ENCODE data around the gene TMEM132D. TPM values are rescaled to one million over a fixed set of nuclear protein-coding genes. Genes with fewer than 3 reads are reported as not detected.

TMEM132D gene
- total and polyA plus RNA-seq, 3 donors from 2014 or later: 0.44 to 0.50 (median 0.47) TPM

- no peaks in the 10 kb centered on the region for H3K9me3 ChIP-seq
Measured at GRCh38 chr12:129771238-129771637, 132.6 kb downstream of the TMEM132D start.

GRCh38 chr12:129765719-129766118 lies 138.1 kb downstream of the TMEM132D start:
- Histone ChIP-seq H3K4me1 (no peaks in the 10 kb centered on the region), H3K27ac (no peak overlapping the region), H3K27me3 (no peaks in the 10 kb centered on the region), H3K36me3 (ENCODE audit: low read depth, missing control alignments) (no peaks in the 10 kb centered on the region), H3K9me3 (no peaks in the 10 kb centered on the region), H3K4me3 (no peak overlapping the region)
- intact Hi-C loops (cut with DNase I; ENCODE audit: low total_unique reads): no loop called here
- DNase-seq: no peak
- WGBS, 2 donors: 75 to 78% methylated on average over 5 of the region's 5 CpGs
- TF ChIP-seq POLR2A (IDR thresholded peaks at IDR 0.05) (no peak), CTCF (IDR thresholded peaks at IDR 0.05) (no peak)

More at GRCh38 chr12:129771238-129771637, 132.6 kb downstream of the TMEM132D start:
- H3K36me3 ChIP-seq (ENCODE audit: low read depth, missing control alignments): no peaks in the 10 kb centered on the region
- DNase-seq: no peak
- H3K27me3 ChIP-seq: no peaks in the 10 kb centered on the region
- WGBS, 2 donors: 63 to 65% methylated on average over 4 of the region's 4 CpGs
- H3K4me1 ChIP-seq: no peaks in the 10 kb centered on the region
- TF ChIP-seq CTCF (IDR thresholded peaks at IDR 0.05) (no peak), POLR2A (IDR thresholded peaks at IDR 0.05) (no peak)
- H3K27ac ChIP-seq: no peak overlapping the region
- no peak overlapping the region for H3K4me3 ChIP-seq
- intact Hi-C loops (cut with DNase I; ENCODE audit: low total_unique reads): no loop called here

GRCh38 chr12:129762436-129762835 lies 141.4 kb downstream of the TMEM132D start:
- no peaks in the 10 kb centered on the region for H3K27me3 ChIP-seq
- H3K27ac ChIP-seq: no peak overlapping the region
- H3K4me3 ChIP-seq: no peak overlapping the region
- intact Hi-C loops (cut with DNase I; ENCODE audit: low total_unique reads): no loop called here
- TF ChIP-seq POLR2A (IDR thresholded peaks at IDR 0.05) (no peak), CTCF (IDR thresholded peaks at IDR 0.05) (no peak)
- H3K4me1 ChIP-seq: no peaks in the 10 kb centered on the region
- DNase-seq: no peak
- no peaks in the 10 kb centered on the region for H3K36me3 ChIP-seq (ENCODE audit: low read depth, missing control alignments)
- no peaks in the 10 kb centered on the region for H3K9me3 ChIP-seq
- 73 to 87% methylated on average over 5 of the region's 5 CpGs for WGBS, 2 donors

GRCh38 chr12:129753586-129753985 lies 150.2 kb downstream of the TMEM132D start:
- intact Hi-C loops (cut with DNase I; ENCODE audit: low total_unique reads): no loop called here
- no peak overlapping the region for H3K4me3 ChIP-seq
- H3K36me3 ChIP-seq (ENCODE audit: low read depth, missing control alignments): no peaks in the 10 kb centered on the region
- TF ChIP-seq POLR2A (IDR thresholded peaks at IDR 0.05) (no peak), CTCF (IDR thresholded peaks at IDR 0.05) (no peak)
- no peaks in the 10 kb centered on the region for H3K4me1 ChIP-seq
- DNase-seq: no peak
- no peaks in the 10 kb centered on the region for H3K9me3 ChIP-seq
- 79 to 92% methylated on average over 6 of the region's 6 CpGs for WGBS, 2 donors
- no peaks in the 10 kb centered on the region for H3K27me3 ChIP-seq
- H3K27ac ChIP-seq: no peak overlapping the region

DNA sequence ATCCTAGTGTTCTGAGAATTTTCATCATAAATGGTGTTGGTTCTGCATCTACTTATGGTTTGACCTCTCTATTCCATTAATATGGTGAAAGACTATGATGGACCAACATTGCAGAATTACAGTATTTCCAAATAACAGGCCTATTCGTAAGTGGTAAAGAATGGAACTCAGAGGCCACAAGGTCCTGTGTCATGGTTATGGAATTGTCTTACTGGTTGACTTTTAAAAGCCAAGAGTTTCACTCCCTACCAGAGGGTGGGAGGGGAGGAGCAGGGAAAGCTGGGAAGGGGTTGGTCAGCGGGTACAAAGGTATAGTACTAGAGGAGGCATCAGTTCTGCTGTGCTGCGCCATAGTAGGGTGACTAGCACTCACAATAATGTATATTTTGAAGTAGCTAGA lies 153.4 kb downstream of the TMEM132D start:
- TF ChIP-seq CTCF (IDR thresholded peaks at IDR 0.05): no peak
- no peak for TF ChIP-seq POLR2A (IDR thresholded peaks at IDR 0.05)
- no peak overlapping the region for H3K27ac ChIP-seq
- H3K4me1 ChIP-seq: no peaks in the 10 kb centered on the region
- intact Hi-C loops (cut with DNase I; ENCODE audit: low total_unique reads): no loop called here
- no peak overlapping the region for H3K4me3 ChIP-seq
- no peaks in the 10 kb centered on the region for H3K9me3 ChIP-seq
- H3K27me3 ChIP-seq: no peaks in the 10 kb centered on the region
- WGBS, 2 donors: 82 to 92% methylated on average over 3 of the region's 3 CpGs
- DNase-seq: no peak
- H3K36me3 ChIP-seq (ENCODE audit: low read depth, missing control alignments): no peaks in the 10 kb centered on the region
